Measurements from ENCODE around the gene SPACA7.

The SPACA7 gene

GRCh38 chr13:112469071-112469745 is 93.1 kb downstream of the SPACA7 start:
- no peak for DNase-seq

GRCh38 chr13:112473818-112474217 is 97.7 kb downstream of the SPACA7 start:
- no peak for DNase-seq

GRCh38 chr13:112474869-112475268 is 98.7 kb downstream of the SPACA7 start:
- DNase-seq: no peak

- DNase-seq: no peak
Measured at GRCh38 chr13:112475889-112476288, 99.7 kb downstream of the SPACA7 start.

GRCh38 chr13:112477070-112477619 is 101.0 kb downstream of the SPACA7 start:
- DNase-seq: no peak

GRCh38 chr13:112479389-112479788 is 103.2 kb downstream of the SPACA7 start:
- no peak for DNase-seq

GRCh38 chr13:112481458-112481857 is 105.3 kb downstream of the SPACA7 start:
- DNase-seq: no peak

- no peak for DNase-seq
Measured at GRCh38 chr13:112483299-112483698, 107.1 kb downstream of the SPACA7 start.
